PFSK-1 (cell line): ENCODE measurements around the gene KLHL1.

Experiments
- FOXP2 ChIP-seq: optimal IDR thresholded peaks from 2 replicates; pipeline ENCODE3; 2011; ENCODE audit warnings: borderline replicate concordance, control low read depth, inconsistent platforms; ENCODE audit not compliant: insufficient read depth; ENCODE audit errors: extremely low read length, extremely low read depth
- POLR2AphosphoS5 ChIP-seq: IDR thresholded peaks from 2 replicates; pipeline ENCODE4 v1.6.1; 2012; ENCODE audit warnings: low read depth, mild to moderate bottlenecking, control low read depth, low read length, moderate library complexity
- REST ChIP-seq, 2 experiments: IDR thresholded peaks; 2 replicates each; pipeline versions ENCODE4 v1.6.1 to v1.8.0; 2011 to 2012; ENCODE audit warnings: low read depth in 2 of 2, low read length in 2 of 2, control low read depth in 1 of 2, inconsistent platforms in 1 of 2, mild to moderate bottlenecking in 1 of 2, moderate library complexity in 1 of 2; ENCODE audit not compliant: insufficient read depth in 1 of 2
- SIN3A ChIP-seq: IDR thresholded peaks from 2 replicates; pipeline ENCODE4 v1.6.1; 2012; ENCODE audit warnings: mild to moderate bottlenecking, low read length, moderate library complexity, borderline replicate concordance; ENCODE audit not compliant: insufficient read depth
- TAF1 ChIP-seq: IDR thresholded peaks from 2 replicates; pipeline ENCODE4 v1.6.1; 2012; ENCODE audit warnings: low read length, control low read depth, borderline replicate concordance; ENCODE audit not compliant: insufficient read depth

The KLHL1 gene

GRCh38 chr13:69817333-69817869 is 290.9 kb downstream of the KLHL1 start:
- no peak for TF ChIP-seq TAF1
- TF ChIP-seq POLR2AphosphoS5: no peak
- no peak for TF ChIP-seq SIN3A
- TF ChIP-seq REST (IDR thresholded peaks at IDR 0.05; ENCODE audit: insufficient read depth in 1 of 2, low read depth in 2 of 2, low read length in 2 of 2): no peak
- no peak for TF ChIP-seq FOXP2

DNA sequence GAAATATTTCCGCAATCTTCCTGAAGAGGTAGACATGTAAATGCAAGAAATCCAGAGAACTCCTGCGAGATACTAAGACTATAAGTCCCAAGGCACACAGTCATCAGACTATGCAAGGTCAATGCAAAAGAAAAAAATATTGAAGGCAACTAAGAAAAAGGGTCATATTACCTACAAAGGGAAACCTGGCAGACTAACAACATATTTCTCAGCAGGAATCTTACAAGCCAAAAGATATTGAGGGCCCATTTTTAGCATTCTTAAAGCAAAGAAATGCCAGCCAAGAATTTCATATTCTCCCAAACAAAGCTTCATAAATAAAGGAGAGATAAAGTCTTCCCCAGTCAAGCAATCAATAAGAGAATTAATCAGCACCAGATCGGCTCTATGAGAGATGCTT is 299.1 kb downstream of the KLHL1 start:
- TF ChIP-seq REST (IDR thresholded peaks at IDR 0.05; ENCODE audit: insufficient read depth in 1 of 2, low read depth in 2 of 2, low read length in 2 of 2) (no peak), POLR2AphosphoS5 (no peak), TAF1 (no peak), FOXP2 (no peak), SIN3A (no peak)

- TF ChIP-seq POLR2AphosphoS5: no peak
- TF ChIP-seq REST (IDR thresholded peaks at IDR 0.05; ENCODE audit: insufficient read depth in 1 of 2, low read depth in 2 of 2, low read length in 2 of 2): no peak
- TF ChIP-seq FOXP2: no peak
- TF ChIP-seq TAF1: no peak
- TF ChIP-seq SIN3A: no peak
These were observed 312.0 kb downstream of the KLHL1 start for GRCh38 chr13:69796256-69796655.

- TF ChIP-seq POLR2AphosphoS5: no peak
- TF ChIP-seq TAF1: no peak
- no peak for TF ChIP-seq FOXP2
- no peak for TF ChIP-seq SIN3A
- TF ChIP-seq REST (IDR thresholded peaks at IDR 0.05; ENCODE audit: insufficient read depth in 1 of 2, low read depth in 2 of 2, low read length in 2 of 2): no peak
These were observed 314.3 kb downstream of the KLHL1 start for GRCh38 chr13:69793783-69794453.

DNA sequence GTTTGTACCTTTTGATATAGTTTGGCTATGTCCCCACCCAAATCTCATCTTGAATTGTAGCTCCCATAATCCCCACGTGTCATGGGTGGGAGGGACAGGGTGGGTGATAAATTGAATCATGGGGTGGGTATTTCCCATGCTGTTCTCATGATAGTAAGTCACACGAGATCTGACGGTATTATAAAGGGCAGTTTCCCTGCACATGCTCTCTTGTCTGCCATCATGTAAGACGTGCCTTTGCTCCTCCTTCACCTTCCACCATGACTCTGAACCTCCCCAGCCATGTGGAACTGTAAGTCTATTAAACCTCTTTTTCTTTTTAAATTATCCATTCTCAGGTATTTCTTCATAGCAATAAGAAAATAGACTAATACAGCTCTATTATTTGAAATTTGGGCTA is 331.3 kb downstream of the KLHL1 start:
- no peak for TF ChIP-seq SIN3A
- no peak for TF ChIP-seq FOXP2
- no peak for TF ChIP-seq TAF1
- TF ChIP-seq POLR2AphosphoS5: no peak
- no peak for TF ChIP-seq REST (IDR thresholded peaks at IDR 0.05; ENCODE audit: insufficient read depth in 1 of 2, low read depth in 2 of 2, low read length in 2 of 2)
